ENCODE results near the gene IL33. TPM values are rescaled to one million over a fixed set of nuclear protein-coding genes. Genes with fewer than 3 reads are reported as not detected.

IL33 gene
- total RNA-seq (2021; fragmentation: NEBNext Ultra II Directional; extraction: Animal tissue kit (Norgen Biotek cat#: 25700)) (not detected in 2 replicates), polyA plus RNA-seq (2011; rRNA removed) (not detected in 2 replicates), polyA minus RNA-seq (2011; rRNA and poly(A)+ RNA removed) (not detected in 2 replicates)
- polyA plus RNA-seq (2011; cell fraction: cytosol; rRNA removed) = not detected
- not detected for polyA plus RNA-seq (2011; cell fraction: nucleus; rRNA removed)
- not detected in 4 replicates for polyA plus RNA-seq (2012, experiment 1 of 2)
- not detected for polyA plus RNA-seq (2012, experiment 2 of 2)
- not detected for polyA plus RNA-seq (2013, experiment 1 of 2)
- not detected for polyA plus RNA-seq (2013, experiment 2 of 2)
- polyA minus RNA-seq (2011; cell fraction: cytosol; rRNA and poly(A)+ RNA removed) = not detected
- polyA minus RNA-seq (2011; cell fraction: nucleus; rRNA and poly(A)+ RNA removed) = not detected
- long read RNA-seq, experiment 1 = 0 reads
- long read RNA-seq, experiment 2 = 0 reads

GRCh38 chr9:6215562-6215961 lies at the start of gene IL33:
TSS of gene IL33 (plus strand) at chr9:6215807. CDS start at chr9:6241695, 25,888 bp downstream.
- no peak within 1 kb of the TSS for H3K4me3 ChIP-seq (ENCODE audit: extremely low read depth in 1 of 4, insufficient read depth in 2 of 4, low read depth in 3 of 4, low read length in 4 of 4)
- H4K91ac ChIP-seq (replicated peaks; ENCODE audit: insufficient read length, low read length) = no peak within 1 kb of the TSS
- no peak for FAIRE-seq
- ChIA-PET CTCF (ENCODE audit: partially characterized antibody) (interaction anchor here (1.2 to 3.7 kb wide), 2 partner anchors 17 to 21 kb away, joined by 5 to 15 read pairs; no protein-coding TSS in a partner anchor), POLR2A (ENCODE audit: partially characterized antibody) (no interaction called here)
- no peaks in the 10 kb centered on the region for H3K79me1 ChIP-seq (ENCODE audit: low read depth, low read length)
- no peak within 1 kb of the TSS for H3K4ac ChIP-seq (replicated peaks; ENCODE audit: insufficient read length, low read depth, low read length)
- no peak within 1 kb of the TSS for H2AK5ac ChIP-seq (ENCODE audit: low read depth, low read length)
- no peaks in the 10 kb centered on the region for H3K4me1 ChIP-seq (replicated peaks in 1 of 4; ENCODE audit: control insufficient read depth in 3 of 4, insufficient read depth in 4 of 4, low read length in 3 of 4)
- H2BK5ac ChIP-seq (ENCODE audit: low read depth, low read length) = no peak within 1 kb of the TSS
- H3K36me3 ChIP-seq (ENCODE audit: control insufficient read depth in 2 of 4, insufficient read depth in 4 of 4, low read length in 3 of 4) = no peaks in the 10 kb centered on the region
- H2BK20ac ChIP-seq (ENCODE audit: low read length) = no peak within 1 kb of the TSS
- no peak within 1 kb of the TSS for H3K4me2 ChIP-seq (ENCODE audit: insufficient read depth in 1 of 2, low read depth in 2 of 2, low read length in 2 of 2)
- H4K20me1 ChIP-seq (replicated peaks in 1 of 2; ENCODE audit: control insufficient read depth in 1 of 2, insufficient read depth in 2 of 2, low read length in 2 of 2) = no peaks in the 10 kb centered on the region
- H2BK12ac ChIP-seq (ENCODE audit: low read depth, low read length) = no peak within 1 kb of the TSS
- no peak within 1 kb of the TSS for H4K8ac ChIP-seq (ENCODE audit: extremely low read depth, insufficient read depth, low read length)
- no peak within 1 kb of the TSS for H3K14ac ChIP-seq (ENCODE audit: insufficient read length)
- H3K27ac ChIP-seq (ENCODE audit: low read depth, low read length) = no peak within 1 kb of the TSS
- no peak within 1 kb of the TSS for H3K18ac ChIP-seq (ENCODE audit: extremely low read depth, low read length)
- WGBS, 2 experiments (ENCODE audit: extremely low coverage in 1 of 2, insufficient coverage in 1 of 2, insufficient read length in 1 of 2, insufficient replicate concordance in 2 of 2, low coverage in 1 of 2, low lambda C conversion rate in 2 of 2, missing lambda C conversion rate in 1 of 2) = 88% methylated on average over 3 of the region's 3 CpGs; no CpG with 5 or more reads in 1 of the 2 experiments
- H2AFZ ChIP-seq (ENCODE audit: low read length) = no peak within 1 kb of the TSS
- H3K9ac ChIP-seq (replicated peaks in 1 of 4; ENCODE audit: extremely low read depth in 1 of 4, low read depth in 3 of 4, low read length in 3 of 4) = no peak within 1 kb of the TSS
- no peaks in the 10 kb centered on the region for H3K23me2 ChIP-seq (ENCODE audit: low read depth, low read length)
- H3K79me2 ChIP-seq (ENCODE audit: control insufficient read depth in 1 of 2, insufficient read depth in 2 of 2, low read length in 2 of 2) = no peaks in the 10 kb centered on the region
- no peak within 1 kb of the TSS for H2BK120ac ChIP-seq (replicated peaks; ENCODE audit: low read depth, low read length)
- peaks cover under 1 to 3% of the 10 kb centered on the region in 2 experiments; a peak in 2 of 4 replicates for H3K9me3 ChIP-seq (ENCODE audit: insufficient read depth in 2 of 2, low read depth in 1 of 2, low read length in 1 of 2)
- no peak within 1 kb of the TSS for H2BK15ac ChIP-seq (ENCODE audit: low read length)
- H4K5ac ChIP-seq (ENCODE audit: insufficient read length, low read depth, low read length) = no peak within 1 kb of the TSS
- no peak within 1 kb of the TSS for H3K23ac ChIP-seq (ENCODE audit: insufficient read length)
- no peaks in the 10 kb centered on the region for H3K27me3 ChIP-seq (replicated peaks in 1 of 4; ENCODE audit: control insufficient read depth in 3 of 4, extremely low read depth in 1 of 4, insufficient read depth in 3 of 4, low read length in 3 of 4)
- H3K56ac ChIP-seq (replicated peaks; ENCODE audit: insufficient read length, low read depth, low read length) = no peak within 1 kb of the TSS
- no peak for DNase-seq (ENCODE audit: low read depth in 1 of 2, low spot score in 2 of 2)
- no peak for TF ChIP-seq ZNF274 (IDR thresholded peaks at IDR 0.05; ENCODE audit: borderline replicate concordance, extremely low read depth, low read length)
- no peak for TF ChIP-seq CREB1 (IDR thresholded peaks at IDR 0.05)
- no peak for TF ChIP-seq SRF (IDR thresholded peaks at IDR 0.05; ENCODE audit: low read depth, low read length)
- TF ChIP-seq MAFK (IDR thresholded peaks at IDR 0.05; ENCODE audit: low read depth, low read length) = no peak
- TF ChIP-seq TAF1 (IDR thresholded peaks at IDR 0.05; ENCODE audit: low read depth, low read length) = no peak
- TF ChIP-seq MAX (IDR thresholded peaks at IDR 0.05) = no peak
- TF ChIP-seq ATF3 (IDR thresholded peaks at IDR 0.05; ENCODE audit: insufficient read depth, low read depth, low read length) = no peak
- no peak for TF ChIP-seq KDM4A (IDR thresholded peaks at IDR 0.05; ENCODE audit: low read depth, low read length, severe bottlenecking)
- no peak for TF ChIP-seq TBP (IDR thresholded peaks at IDR 0.05; ENCODE audit: low read depth, low read length)
- TF ChIP-seq EGR1 (IDR thresholded peaks at IDR 0.05; ENCODE audit: borderline replicate concordance, low read depth, low read length) = no peak
- TF ChIP-seq KDM5A (IDR thresholded peaks at IDR 0.05; ENCODE audit: low read length) = no peak
- no peak for TF ChIP-seq POU5F1 (IDR thresholded peaks at IDR 0.05; ENCODE audit: low read depth, low read length)
- no peak for TF ChIP-seq KDM1A (IDR thresholded peaks at IDR 0.05; ENCODE audit: borderline replicate concordance, low read length)
